Measurements from ENCODE around the gene GPC4.

Gene GPC4

DNA sequence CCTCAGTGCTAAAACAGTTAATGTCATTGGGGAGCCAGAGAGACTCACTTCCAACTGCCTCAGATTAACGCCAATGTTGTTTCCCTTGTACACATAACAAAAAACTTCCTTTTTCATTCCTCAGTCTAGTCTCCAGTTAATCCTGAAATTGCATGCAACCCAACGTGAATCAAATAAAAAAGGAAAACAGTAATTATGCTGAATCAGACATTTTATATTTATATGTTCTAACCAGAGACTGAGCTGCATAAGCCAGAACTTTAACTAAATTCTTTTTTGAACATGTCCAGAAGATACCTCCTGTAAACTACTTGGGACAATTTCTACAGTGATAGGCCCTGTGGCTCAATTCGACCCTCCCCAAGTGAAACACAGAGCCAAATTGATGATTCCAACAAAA lies 4.7 kb downstream of the GPC4 start:
- DNase-seq (ENCODE audit: low spot score): no peak

DNA sequence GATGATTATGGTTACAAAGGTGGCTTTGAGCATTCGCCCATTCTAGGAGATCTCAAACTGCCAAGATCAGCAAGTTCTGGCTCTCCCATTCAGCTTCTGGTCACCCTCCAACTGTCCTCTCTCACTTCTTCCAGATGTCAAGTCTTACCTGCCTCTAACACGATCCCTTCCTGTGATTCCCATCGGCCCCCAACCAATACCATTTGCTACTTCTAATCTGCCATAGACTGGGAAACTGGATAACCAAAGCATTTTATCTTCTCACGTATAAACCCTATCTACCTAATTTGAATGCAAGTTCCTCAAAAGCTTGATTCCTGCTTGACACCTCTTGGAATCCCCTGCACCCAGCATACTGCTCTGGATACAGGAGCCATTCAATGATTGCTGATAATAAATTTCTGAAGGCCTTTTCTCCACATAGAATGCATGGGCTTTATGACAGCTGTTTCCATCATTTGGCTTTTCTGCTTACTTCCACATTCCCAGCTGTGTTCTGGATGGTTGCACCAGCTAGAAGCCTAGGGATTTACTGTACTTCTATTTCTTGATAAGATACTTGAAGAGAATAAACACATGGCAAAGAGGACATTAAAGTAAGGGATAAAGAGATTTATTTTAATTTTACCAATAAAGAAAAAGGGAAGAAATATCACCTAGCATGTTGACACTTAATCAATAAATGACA lies 9.6 kb downstream of the GPC4 start:
- DNase-seq (ENCODE audit: low spot score): no peak

DNA sequence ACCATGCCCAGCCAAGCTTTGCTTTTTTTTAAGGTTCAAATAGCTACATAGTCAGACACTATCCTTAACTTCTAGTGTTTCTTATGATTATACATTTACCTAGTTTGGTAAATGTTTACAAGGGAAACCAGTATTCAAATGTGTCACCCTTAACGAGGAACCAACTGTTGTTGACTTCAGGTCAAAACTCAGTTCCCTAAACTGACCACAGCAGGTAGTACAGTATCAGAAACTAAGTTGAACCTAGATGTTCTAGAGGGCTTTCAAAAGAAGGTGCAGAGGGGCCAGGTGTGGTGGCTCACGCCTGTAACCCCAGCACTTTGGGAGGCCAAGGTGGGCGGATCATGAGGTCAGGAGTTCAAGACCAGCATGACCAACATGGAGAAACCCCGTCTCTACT lies 11.3 kb downstream of the GPC4 start:
- no peak for DNase-seq (ENCODE audit: low spot score)

DNA sequence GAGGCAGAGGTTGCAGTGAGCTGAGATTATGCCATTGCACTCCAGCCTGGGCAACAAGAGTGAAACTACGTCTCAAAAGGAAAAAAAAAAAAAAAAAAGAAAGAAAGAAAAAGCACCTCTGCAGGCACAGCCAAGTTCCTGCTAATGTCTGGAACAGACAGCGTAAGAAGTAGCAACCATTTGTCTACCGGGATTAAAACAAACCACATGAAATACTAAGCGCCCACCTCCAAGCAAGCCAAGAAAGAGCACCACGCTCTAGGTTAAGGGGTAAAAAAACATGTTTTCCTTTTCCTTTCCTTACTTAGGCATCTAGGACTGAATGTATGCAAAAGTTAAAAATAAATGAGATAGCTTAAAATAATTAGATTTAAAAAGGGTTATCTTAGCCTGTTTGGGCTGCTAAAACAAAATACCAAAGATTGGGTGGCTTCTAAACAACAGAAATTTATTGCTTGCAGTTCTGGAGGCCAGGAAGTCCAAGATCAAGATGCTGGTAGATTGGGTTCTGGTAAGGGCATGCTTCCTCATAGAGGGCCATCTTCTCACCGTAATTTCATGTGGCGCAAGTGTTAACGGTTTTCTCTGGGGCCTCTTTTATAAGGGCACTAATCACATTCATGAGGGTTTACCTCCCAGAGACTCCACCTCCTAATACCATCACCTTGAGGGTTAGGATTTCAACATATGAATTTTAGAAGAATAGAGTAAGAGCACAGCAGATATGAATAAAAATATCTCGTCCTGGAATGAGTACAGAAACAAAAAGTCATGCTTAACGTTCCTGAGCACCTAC lies 12.3 kb downstream of the GPC4 start:
- DNase-seq (ENCODE audit: low spot score): no peak

DNA sequence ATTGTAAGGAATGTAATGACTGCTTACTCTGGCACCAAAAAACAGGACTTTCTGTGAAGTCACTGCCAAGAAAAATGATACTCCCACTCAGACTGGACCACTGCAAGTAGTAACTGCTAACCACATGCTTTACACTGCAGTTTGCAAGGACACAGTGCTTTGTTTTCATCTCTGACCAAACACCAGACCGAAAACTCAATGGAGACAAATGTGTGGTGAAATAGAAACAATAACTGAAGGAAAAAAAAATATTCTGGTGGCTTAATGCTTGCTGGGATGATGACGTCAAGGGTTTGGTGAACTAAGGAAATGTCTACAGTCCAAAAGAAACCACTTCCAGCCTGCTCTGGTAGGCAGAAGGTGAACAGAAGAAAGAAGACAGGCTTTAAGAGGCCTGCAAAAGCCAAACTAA lies 13.2 kb downstream of the GPC4 start:
- DNase-seq (ENCODE audit: low spot score): peak; percentile 29

DNA sequence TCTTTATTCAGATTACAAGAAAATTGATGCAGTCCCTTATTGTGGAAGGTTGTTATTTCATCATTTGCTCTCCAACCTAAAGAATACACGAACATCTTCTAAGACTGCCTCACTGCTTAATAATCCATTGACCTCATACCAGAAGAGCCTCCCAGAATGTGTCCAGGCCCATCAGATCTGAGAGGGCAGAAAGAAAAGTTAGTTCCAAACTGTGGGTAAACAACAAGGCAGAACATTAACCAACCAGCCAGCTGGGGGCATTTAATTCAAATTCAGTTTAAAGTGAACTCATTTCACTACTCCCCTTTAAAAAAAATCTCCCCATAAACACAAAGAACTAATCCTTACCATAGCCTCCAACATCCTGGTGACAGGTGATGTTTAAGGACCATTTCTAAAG lies 13.8 kb downstream of the GPC4 start:
- DNase-seq (ENCODE audit: low spot score): no peak

DNA sequence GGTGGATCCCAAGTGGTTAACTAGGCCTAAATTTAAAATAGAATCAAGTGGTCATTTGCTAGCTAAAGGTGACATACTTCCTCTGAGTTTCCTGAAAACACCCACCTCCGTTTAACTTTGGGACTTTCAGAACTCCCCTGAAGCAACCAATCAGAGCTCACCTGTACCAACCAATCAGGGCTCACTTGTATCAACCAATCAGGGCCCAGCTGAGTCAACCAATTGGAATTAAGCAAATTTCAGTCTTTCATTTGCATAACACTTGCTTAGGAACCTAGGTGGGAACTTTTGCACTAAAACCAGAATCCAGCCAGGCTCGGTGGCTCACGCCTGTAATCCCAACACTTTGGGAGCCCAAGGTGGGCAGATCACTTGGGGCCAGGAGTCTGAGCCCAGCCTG lies 15.9 kb downstream of the GPC4 start:
- DNase-seq (ENCODE audit: low spot score): no peak

DNA sequence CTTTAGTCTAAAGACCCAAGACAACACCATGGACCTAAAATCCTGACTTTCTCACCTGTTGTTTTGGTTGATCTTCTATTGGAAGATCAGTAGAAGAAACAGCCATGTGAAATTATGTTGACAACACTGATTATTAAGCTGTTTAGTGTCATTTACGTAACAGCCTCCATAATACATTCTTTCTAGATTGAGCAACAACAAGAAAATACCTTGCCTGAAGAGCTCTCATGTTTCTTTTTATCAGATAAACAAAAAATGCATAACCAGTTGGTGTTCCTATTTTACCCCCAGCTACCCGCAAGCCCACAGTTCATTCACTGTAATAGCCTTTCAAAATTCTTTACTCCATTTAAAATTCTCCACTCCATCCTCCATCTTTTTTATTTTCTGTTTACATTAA lies 20.5 kb downstream of the GPC4 start:
- DNase-seq (ENCODE audit: low spot score): no peak

DNA sequence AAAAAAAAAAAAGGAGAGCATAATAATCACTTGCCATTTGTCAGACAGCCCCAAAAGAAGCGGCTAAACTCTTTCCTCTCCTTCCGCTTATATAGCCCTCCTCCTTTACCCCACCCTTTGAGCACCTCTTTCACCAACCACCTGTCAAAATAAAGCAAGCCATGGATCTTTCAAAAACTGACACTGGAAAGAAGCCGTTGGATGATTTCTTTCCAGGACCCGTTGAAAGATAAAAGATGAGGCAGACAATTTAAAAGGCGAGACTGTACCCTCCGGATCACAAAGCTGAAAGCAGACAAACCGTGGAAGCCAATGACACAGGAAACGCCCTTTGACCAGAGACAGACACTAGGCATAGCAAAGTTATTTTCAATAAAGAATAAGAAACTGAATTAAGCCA lies 22.6 kb downstream of the GPC4 start:
- DNase-seq (ENCODE audit: low spot score): no peak

DNA sequence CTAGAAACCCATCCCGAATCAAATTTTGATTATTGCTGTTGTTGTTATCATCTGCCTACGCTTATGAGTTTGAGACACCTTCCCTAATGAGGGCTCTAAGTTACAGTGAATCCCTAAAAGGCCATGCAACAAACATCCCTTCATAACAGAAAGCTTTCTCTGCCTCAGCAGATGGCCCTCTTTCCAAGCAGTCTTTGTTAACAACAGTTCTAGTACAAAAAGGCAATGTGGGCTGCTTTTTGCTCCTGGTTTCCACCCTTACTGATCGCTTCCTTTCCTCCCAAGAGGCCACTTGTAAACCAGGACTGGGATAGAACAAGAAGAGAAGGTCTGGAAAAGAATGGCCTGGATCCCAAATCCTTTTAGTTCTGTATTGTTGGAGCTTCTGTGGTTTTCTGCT lies 24.2 kb downstream of the GPC4 start:
- no peak for DNase-seq (ENCODE audit: low spot score)

DNA sequence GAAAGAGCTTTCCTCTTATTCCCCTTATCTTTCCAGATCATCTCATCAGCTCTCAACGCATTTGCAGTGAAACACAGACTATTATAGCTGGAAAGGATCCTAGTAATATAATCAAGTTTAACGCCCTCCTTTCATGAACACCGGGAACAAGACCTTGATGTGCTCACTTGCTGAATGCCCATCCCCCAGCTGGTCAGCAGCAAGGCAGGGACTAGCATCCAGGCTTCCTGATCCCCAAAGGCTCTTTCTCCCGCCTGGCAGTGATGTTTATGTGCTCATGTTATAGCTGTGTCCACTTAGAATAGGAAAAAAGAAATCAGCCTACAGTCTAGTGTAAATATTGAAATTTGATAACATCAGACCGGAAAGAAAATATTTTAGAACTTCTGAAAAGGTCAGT lies 24.6 kb downstream of the GPC4 start:
- no peak for DNase-seq (ENCODE audit: low spot score)

DNA sequence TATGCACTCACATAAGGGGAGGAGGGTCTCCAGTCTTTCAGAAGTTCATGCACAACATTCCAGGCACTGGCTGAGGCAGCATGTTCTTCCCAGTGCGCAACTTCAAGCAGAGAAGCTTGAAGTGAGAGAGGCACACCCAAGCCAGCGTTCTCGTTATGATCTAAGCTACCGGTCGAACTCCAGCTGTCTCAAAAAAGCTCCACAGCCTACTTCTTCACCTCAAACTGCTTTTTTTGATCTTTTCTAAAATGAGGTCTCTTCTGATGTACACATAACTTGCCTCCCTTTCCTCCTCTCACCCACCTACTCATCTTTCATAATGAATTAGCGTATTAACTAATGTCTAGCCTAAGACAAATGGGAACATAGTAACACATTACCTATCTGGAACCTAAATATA lies 25.3 kb downstream of the GPC4 start:
- no peak for DNase-seq (ENCODE audit: low spot score)

DNA sequence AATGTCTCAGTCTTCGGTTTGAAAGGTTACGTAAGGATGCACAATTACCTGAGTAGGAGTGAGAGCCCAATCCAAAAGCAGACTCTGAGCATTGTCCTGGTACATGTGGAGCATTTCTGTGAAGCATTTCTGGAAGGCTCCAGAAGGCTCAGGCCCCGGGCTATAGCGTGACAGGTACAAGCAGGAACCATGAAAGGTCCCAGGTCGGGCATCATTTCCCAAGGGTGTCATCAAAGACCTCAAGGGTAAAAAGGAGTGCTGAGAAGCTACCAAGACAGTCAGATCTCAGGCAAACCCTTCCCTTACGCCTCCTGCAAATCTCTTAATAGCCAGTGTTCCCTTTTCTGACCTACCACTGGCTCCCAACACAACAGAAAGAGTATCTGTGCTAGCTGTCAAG lies 30.8 kb downstream of the GPC4 start:
- no peak for DNase-seq (ENCODE audit: low spot score)

DNA sequence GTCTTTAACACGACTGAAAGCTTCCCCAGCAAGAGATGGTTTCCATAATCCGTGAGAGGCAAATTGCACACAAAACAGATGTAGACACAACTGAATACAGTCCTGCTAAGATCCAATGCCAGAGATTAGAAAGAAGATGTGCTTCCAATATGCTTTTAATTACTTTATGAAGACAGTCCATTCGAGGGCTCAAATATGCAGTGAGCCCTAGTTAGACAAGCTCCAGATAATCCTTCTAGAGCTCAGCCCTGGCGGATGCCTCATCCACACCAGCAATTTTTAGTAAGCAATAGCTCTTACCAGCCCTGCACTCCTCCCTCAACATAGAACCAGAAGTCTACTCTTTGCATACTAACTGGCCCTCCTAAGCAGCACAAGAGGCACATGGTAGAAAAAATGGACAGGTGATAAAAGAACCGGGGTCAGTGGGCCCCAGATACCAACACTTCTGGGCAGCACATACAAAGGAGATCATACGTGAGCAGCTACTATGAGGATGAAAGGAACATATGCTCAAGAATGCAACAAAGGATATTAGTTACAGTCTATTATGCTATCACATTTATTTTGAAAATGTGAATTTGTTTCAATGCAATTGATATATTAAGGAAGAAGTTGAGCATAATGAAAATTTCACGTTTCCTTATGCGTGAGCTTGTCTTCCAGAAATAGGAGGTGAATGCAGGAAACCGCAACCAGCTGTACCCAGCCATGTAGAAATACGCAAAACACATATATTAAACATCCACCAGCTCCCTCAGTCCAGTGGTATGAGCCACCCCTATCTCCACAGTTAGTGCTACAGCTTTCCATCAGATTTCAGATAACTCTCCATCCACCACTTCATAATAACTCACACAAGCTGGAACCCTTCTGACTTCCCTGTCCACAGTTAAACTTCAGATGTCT lies 34.3 kb downstream of the GPC4 start:
- peak; percentile 12 for DNase-seq (ENCODE audit: low spot score)

DNA sequence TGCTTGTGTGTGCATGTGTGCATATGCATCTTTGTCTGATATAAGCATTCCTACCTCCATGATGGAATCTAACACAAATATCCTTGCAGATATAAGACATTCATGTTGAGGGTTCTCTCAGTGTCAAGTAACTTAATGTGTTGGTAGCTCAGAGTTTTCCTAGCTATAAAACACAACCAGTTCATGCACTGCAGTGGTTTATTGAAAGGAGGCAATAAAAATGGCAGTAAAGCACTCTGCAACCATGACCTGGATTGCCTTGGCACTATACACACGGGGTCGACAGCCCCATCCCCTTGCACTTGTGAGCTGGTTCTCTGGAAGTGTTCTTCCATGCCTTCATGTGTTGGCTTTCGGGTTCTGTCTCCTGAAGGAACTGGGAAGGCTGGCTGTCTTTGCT lies 38.9 kb downstream of the GPC4 start:
- DNase-seq (ENCODE audit: low spot score): no peak

DNA sequence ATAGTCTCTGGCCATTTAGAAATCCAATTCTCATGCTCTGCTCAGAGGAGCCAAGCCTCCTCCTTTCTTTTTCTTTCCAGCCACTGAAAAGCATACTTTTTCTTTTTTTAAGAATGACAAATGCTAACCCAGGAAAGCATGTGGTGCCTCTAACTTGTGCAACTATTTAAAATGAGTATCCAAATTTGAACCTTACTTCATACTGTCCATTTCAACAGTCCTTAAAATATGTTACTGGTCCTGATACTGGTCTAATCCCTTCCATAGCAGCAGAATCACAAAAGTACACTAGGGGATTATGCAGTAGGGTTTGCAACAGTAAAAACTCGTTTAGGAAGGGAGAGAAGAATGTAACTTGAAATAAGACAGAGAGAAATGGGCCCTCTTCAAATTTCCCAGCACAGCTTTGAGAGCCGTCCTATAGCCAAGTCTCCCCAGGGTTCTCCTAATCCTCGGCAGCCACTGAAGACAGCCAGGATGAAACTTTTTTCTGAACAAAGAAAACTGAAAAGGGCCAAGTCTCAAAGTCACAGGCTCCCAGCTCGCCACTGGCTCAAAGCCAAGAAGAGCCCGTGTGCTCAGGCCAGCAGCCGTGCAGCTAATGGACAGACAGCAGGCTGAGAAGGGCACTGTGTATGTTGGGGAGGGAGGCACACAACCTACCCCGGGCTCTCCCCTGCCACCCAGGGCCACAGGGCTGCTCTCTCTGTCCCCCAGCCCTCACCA lies 39.5 kb downstream of the GPC4 start:
- no peak for DNase-seq (ENCODE audit: low spot score)

DNA sequence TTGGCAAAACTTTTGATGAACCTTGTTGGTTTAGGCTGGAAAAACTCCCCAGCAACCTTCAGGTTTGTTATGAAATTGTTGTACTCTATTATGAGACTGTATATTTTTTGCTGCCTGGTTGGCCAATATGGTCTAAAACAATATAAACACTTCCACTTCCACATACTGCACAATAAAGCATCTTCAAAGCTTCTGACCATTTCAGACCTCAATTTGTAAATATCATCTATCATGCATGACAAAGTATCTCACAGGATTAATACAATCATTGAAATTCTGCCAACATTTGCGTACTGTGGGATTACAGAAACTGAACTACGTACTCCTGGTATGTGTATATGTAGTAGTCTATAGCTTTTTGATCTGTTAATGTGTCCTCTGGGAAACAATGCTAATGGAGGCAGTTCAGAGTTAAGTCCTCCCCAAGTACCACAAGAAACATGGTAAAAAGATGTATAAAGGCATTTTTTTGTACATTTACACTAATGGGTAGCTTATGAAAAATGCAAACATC lies 40.4 kb downstream of the GPC4 start:
- DNase-seq (ENCODE audit: low spot score): no peak

DNA sequence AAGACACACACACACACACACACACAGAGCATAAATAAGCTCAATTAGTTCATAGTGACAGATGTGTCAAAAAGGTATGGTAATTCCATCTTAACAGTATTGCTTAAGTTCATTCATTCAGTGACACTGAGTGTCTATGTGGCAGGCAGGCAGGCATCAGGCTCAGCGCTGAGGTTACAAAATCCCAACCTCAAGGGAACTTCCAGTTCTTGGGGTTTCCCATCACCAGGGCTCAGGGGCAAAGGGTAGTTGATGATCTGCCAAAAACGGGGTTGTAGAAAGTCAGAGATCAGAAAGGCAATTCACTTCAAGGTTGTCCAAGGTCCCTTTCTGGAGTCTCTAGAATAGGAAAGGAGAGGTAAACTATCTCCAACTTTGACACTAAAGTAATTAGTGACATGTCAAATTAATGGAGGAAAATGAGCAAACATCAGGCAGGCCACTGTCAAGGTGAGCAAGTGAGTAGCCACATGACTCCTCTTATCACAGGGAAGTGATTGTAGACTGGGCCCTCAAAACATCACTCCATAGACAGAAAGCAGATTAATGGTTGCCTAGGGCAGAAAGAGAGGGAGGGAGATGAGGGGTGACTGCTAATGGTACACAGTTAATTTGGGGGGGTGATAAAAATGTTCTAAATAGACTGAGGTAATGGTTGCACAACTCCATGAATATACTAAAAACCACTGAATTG lies 41.8 kb downstream of the GPC4 start:
- no peak for DNase-seq (ENCODE audit: low spot score)

DNA sequence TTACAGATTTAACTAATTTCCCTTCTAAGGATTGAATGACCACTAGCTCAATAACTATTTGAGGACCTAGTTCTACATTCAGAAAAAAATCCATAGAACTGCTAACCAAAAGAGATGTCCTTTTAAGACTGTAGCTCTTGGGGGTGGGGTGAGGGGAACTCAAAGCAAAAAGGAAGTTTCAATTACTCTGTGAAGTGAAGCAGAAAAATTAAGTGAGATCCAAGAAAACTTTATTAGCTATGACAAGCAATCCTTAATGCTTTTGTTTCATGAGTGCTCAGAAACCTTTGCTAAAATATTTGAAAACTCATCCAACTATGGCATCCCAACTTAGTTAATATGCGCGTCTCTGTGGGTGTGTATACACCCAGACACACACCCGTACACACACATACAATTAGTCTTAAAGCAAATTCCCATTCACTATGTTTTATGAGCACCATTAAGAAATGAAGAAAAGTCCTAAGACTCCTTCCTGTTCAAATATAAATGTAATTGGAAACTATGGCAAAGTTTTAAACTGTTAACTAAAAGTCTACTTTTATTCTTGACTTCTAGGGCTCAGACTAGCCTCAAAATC lies 44.5 kb downstream of the GPC4 start:
- no peak for DNase-seq (ENCODE audit: low spot score)

DNA sequence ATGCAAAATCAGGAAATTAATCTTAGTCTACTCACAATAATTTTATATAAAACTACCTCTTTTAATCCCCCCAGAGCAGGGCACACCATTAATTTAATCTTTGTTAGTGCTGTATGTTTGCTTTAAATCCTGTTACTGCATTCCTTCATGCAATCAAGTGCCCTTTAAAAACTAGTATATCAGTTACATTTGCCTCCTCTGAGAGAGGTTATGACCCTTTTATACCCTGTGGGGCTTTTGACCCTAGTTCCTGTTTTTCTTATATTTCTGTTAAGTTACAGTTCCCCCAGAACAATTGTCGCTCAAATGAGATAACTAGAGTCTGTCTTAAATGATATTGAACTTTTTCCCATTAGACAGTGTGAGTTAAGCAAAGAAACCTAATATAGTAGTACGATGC lies 46.2 kb downstream of the GPC4 start:
- no peak for DNase-seq (ENCODE audit: low spot score)

DNA sequence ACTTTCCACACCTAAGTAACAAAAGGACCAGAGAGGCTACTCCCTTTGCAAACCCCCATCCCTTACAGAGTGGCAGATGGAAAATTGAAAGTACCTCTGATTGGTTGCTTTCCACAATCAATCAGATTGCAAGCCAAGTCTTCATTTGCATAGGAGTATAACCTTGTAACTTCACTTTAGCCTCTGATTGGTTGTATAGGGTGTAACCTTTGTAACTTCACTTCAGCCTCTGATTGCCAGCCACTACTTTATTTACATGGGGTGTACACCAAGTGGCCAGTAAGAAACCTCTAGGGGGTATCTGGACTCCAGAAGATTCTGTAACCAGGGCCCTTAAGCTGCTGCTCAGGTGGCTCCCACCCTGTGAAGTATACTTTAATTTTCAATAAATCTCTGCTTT lies 48.6 kb downstream of the GPC4 start:
- DNase-seq (ENCODE audit: low spot score): no peak
